22Rv1 (cell line): ENCODE measurements around the gene KIRREL3.

Source experiments
- ZFX ChIP-seq: fragments of 450-650 bp; IDR thresholded peaks from 2 replicates; pipeline ENCODE4 v1.6.1; 2017; ENCODE audit warnings: antibody characterized with exemption, borderline replicate concordance
- TF ChIP-seq, protein P1 (sequence below): fragments of 450-650 bp; IDR thresholded peaks from 2 replicates; pipeline ENCODE4 v1.5.1; 2017; ENCODE audit warnings: mild to moderate bottlenecking

GRCh38 chr11:126630893-126631798 lies 369.4 kb downstream of the KIRREL3 start:
- TF ChIP-seq, protein P1, sequence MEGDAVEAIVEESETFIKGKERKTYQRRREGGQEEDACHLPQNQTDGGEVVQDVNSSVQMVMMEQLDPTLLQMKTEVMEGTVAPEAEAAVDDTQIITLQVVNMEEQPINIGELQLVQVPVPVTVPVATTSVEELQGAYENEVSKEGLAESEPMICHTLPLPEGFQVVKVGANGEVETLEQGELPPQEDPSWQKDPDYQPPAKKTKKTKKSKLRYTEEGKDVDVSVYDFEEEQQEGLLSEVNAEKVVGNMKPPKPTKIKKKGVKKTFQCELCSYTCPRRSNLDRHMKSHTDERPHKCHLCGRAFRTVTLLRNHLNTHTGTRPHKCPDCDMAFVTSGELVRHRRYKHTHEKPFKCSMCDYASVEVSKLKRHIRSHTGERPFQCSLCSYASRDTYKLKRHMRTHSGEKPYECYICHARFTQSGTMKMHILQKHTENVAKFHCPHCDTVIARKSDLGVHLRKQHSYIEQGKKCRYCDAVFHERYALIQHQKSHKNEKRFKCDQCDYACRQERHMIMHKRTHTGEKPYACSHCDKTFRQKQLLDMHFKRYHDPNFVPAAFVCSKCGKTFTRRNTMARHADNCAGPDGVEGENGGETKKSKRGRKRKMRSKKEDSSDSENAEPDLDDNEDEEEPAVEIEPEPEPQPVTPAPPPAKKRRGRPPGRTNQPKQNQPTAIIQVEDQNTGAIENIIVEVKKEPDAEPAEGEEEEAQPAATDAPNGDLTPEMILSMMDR, result no peak
- TF ChIP-seq ZFX, result no peak
